Uterus (tissue), 4 donors: ENCODE measurements around the gene RGPD4. TPM values are rescaled to one million over a fixed set of nuclear protein-coding genes. Genes with fewer than 3 reads are reported as not detected.

Experiments used
- DNase-seq, 2 donors: peaks; one replicate each; pipeline ENCODE4 v3.0.0-alpha.2; 2019 to 2020
- H3K27ac ChIP-seq, 2 donors: fragments of 200-600 bp; sonication (generic); 1 replicate in 1 of 2; 2 replicates in 1 of 2; pipeline ENCODE4 v1.5.1; 2016 to 2018
- H3K27me3 ChIP-seq, 2 donors: fragments of 200-600 bp; sonication (generic); one replicate each; pipeline ENCODE4 v1.5.1; 2018 to 2019; ENCODE audit warnings: control low read depth in 1 of 2
- H3K36me3 ChIP-seq, 2 donors: fragments of 200-600 bp; sonication (generic); one replicate each; pipeline ENCODE4 v1.5.1; 2019; ENCODE audit warnings: control low read depth in 1 of 2
- H3K4me1 ChIP-seq, 2 donors: fragments of 200-600 bp; sonication (generic); one replicate each; pipeline ENCODE4 v1.5.1; 2018 to 2019; ENCODE audit warnings: control low read depth in 1 of 2
- H3K4me3 ChIP-seq, 2 donors: fragments of 200-600 bp; sonication (generic); 1 replicate in 1 of 2; 2 replicates in 1 of 2; pipeline ENCODE4 v1.5.1; 2018 to 2019; ENCODE audit warnings: mild to moderate bottlenecking in 1 of 2
- H3K9me3 ChIP-seq, 2 donors: fragments of 200-600 bp; sonication (generic); one replicate each; pipeline ENCODE4 v1.5.1; 2019; ENCODE audit warnings: control low read depth in 1 of 2
- CTCF ChIP-seq, 4 experiments: fragments of 200-600 bp in 2 of 4; fragments of 450-650 bp in 2 of 4; sonication (generic) in 2 of 4; IDR thresholded peaks; one replicate each; pipeline ENCODE4 v1.5.1; 2016 to 2019; ENCODE audit warnings: antibody characterized with exemption in 4 of 4, mild to moderate bottlenecking in 2 of 4, moderate library complexity in 1 of 4
- POLR2A ChIP-seq, 2 donors: fragments of 450-650 bp; IDR thresholded peaks; one replicate each; pipeline ENCODE4 v1.6.1; 2016; ENCODE audit warnings: antibody characterized with exemption in 2 of 2, mild to moderate bottlenecking in 1 of 2, moderate library complexity in 1 of 2
- intact Hi-C: fragments of 100-400 bp; cut with DNase I; formaldehyde crosslinking; loops from one replicate; pipeline ENCODE4 v1.15.1; 2023; ENCODE audit warnings: low total_unique reads
- total RNA-seq, 4 donors: library from RNA; depleted of rRNA in 3 of 4; stranded (reverse); fragments of >200 nt in 3 of 4; gene quantifications; one replicate each; pipeline versions ENCODE4 v1.1.0 to v1.2.4, GENCODE V29; 2014 to 2023
- donor health status: DM: yes; HTN: yes; CAD: no.

Gene RGPD4
- total RNA-seq, 4 donors from 2014 or later: 0.34 TPM; not detected in 3

- Histone ChIP-seq H3K36me3 (no peaks in the 10 kb centered on the region), H3K27me3 (no peaks in the 10 kb centered on the region), H3K9me3 (no peaks in the 10 kb centered on the region), H3K4me3 (no peak overlapping the region), H3K27ac (no peak overlapping the region), H3K4me1 (no peaks in the 10 kb centered on the region)
- intact Hi-C loops: no loop called here
- TF ChIP-seq CTCF (IDR thresholded peaks at IDR 0.05) (no peak), POLR2A (IDR thresholded peaks at IDR 0.05) (no peak)
- no peak for DNase-seq
Measured at GRCh38 chr2:107810734-107811133, 16.0 kb upstream of the RGPD4 start.

GRCh38 chr2:107811411-107811810 lies 15.3 kb upstream of the RGPD4 start:
- Histone ChIP-seq H3K4me1 (no peaks in the 10 kb centered on the region), H3K27ac (no peak overlapping the region), H3K36me3 (no peaks in the 10 kb centered on the region), H3K4me3 (no peak overlapping the region), H3K9me3 (no peaks in the 10 kb centered on the region), H3K27me3 (no peaks in the 10 kb centered on the region)
- intact Hi-C loops: no loop called here
- DNase-seq: no peak
- TF ChIP-seq CTCF (IDR thresholded peaks at IDR 0.05) (no peak), POLR2A (IDR thresholded peaks at IDR 0.05) (no peak)

- TF ChIP-seq CTCF (IDR thresholded peaks at IDR 0.05) (no peak), POLR2A (IDR thresholded peaks at IDR 0.05) (no peak)
- no peaks in the 10 kb centered on the region for H3K36me3 ChIP-seq
- no peak for DNase-seq
- no peaks in the 10 kb centered on the region for H3K9me3 ChIP-seq
- no peaks in the 10 kb centered on the region for H3K4me1 ChIP-seq
- H3K27ac ChIP-seq: no peak overlapping the region
- no peak overlapping the region for H3K4me3 ChIP-seq
- intact Hi-C loops: no loop called here
- no peaks in the 10 kb centered on the region for H3K27me3 ChIP-seq
Measured at GRCh38 chr2:107812006-107812405, 14.7 kb upstream of the RGPD4 start.

- DNase-seq: no peak
- no peaks in the 10 kb centered on the region for H3K27me3 ChIP-seq
- H3K4me3 ChIP-seq: no peak overlapping the region
- no peaks in the 10 kb centered on the region for H3K9me3 ChIP-seq
- no peaks in the 10 kb centered on the region for H3K36me3 ChIP-seq
- no peak for TF ChIP-seq CTCF (IDR thresholded peaks at IDR 0.05)
- no peak for TF ChIP-seq POLR2A (IDR thresholded peaks at IDR 0.05)
- no peak overlapping the region for H3K27ac ChIP-seq
- no peaks in the 10 kb centered on the region for H3K4me1 ChIP-seq
- intact Hi-C loops: no loop called here
Measured at GRCh38 chr2:107817378-107817777, 9.3 kb upstream of the RGPD4 start.

- H3K9me3 ChIP-seq: no peaks in the 10 kb centered on the region
- H3K4me3 ChIP-seq: no peak overlapping the region
- H3K36me3 ChIP-seq: no peaks in the 10 kb centered on the region
- no peak for TF ChIP-seq POLR2A (IDR thresholded peaks at IDR 0.05)
- TF ChIP-seq CTCF (IDR thresholded peaks at IDR 0.05): no peak
- intact Hi-C loops: no loop called here
- no peak overlapping the region for H3K27ac ChIP-seq
- no peak for DNase-seq
- no peaks in the 10 kb centered on the region for H3K27me3 ChIP-seq
- no peaks in the 10 kb centered on the region for H3K4me1 ChIP-seq
Measured at GRCh38 chr2:107822302-107822701, 4.4 kb upstream of the RGPD4 start.
